ENCODE results near the gene MAK. TPM values are rescaled to one million over a fixed set of nuclear protein-coding genes. Genes with fewer than 3 reads are reported as not detected.
"Not testable (repeated sequence)": the region's sequence is repeated elsewhere in the genome, so short reads cannot be mapped to it uniquely, and the experiment has no call there.

Gene MAK
- total and polyA plus RNA-seq, 3 donors from 2014 or later, result 5.3 to 21.2 (median 9.4) TPM

GRCh38 chr6:10769419-10769818 lies 68.9 kb downstream of the MAK start:
- Histone ChIP-seq H3K4me3 (no peak overlapping the region), H3K27me3 (no peaks in the 10 kb centered on the region), H3K9me3 (no peaks in the 10 kb centered on the region), H3K27ac (no peak overlapping the region), H3K4me1 (no peaks in the 10 kb centered on the region), H3K36me3 (ENCODE audit: low read depth, missing control alignments) (no peaks in the 10 kb centered on the region)
- intact Hi-C loops (cut with DNase I; ENCODE audit: low total_unique reads), result no loop called here
- no peak for TF ChIP-seq POLR2A (IDR thresholded peaks at IDR 0.05)
- TF ChIP-seq CTCF (IDR thresholded peaks at IDR 0.05), result no peak
- 93 to 94% methylated on average over 3 of the region's 3 CpGs for WGBS, 2 donors
- no peak for DNase-seq

GRCh38 chr6:10763006-10763405 lies 75.3 kb downstream of the MAK start:
- no peaks in the 10 kb centered on the region for H3K4me1 ChIP-seq
- H3K36me3 ChIP-seq (ENCODE audit: low read depth, missing control alignments), result no peaks in the 10 kb centered on the region
- H3K27ac ChIP-seq, result no peak overlapping the region
- intact Hi-C loops (cut with DNase I; ENCODE audit: low total_unique reads), result no loop called here
- no peaks in the 10 kb centered on the region for H3K9me3 ChIP-seq
- peak; percentile 27 for DNase-seq
- H3K27me3 ChIP-seq, result no peaks in the 10 kb centered on the region
- 46 to 49% methylated on average over 2 of the region's 2 CpGs for WGBS, 2 donors
- no peak overlapping the region for H3K4me3 ChIP-seq
- TF ChIP-seq POLR2A (IDR thresholded peaks at IDR 0.05) (no peak), CTCF (IDR thresholded peaks at IDR 0.05) (no peak)

GRCh38 chr6:10759884-10760329 lies 78.4 kb downstream of the MAK start:
- intact Hi-C loops (cut with DNase I; ENCODE audit: low total_unique reads), result no loop called here
- WGBS, 2 donors, result 72 to 81% methylated on average over 6 of the region's 6 CpGs
- Histone ChIP-seq H3K9me3 (no peaks in the 10 kb centered on the region), H3K27me3 (no peaks in the 10 kb centered on the region), H3K27ac (no peak overlapping the region), H3K36me3 (ENCODE audit: low read depth, missing control alignments) (no peaks in the 10 kb centered on the region), H3K4me1 (no peaks in the 10 kb centered on the region), H3K4me3 (no peak overlapping the region)
- no peak for TF ChIP-seq CTCF (IDR thresholded peaks at IDR 0.05)
- TF ChIP-seq POLR2A (IDR thresholded peaks at IDR 0.05), result no peak
- no peak for DNase-seq

- 55 to 62% methylated on average over 3 of the region's 3 CpGs for WGBS, 2 donors
- H3K4me3 ChIP-seq, result no peak overlapping the region
- no peak for TF ChIP-seq POLR2A (IDR thresholded peaks at IDR 0.05)
- TF ChIP-seq CTCF (IDR thresholded peaks at IDR 0.05), result peak in 2 of 3 experiments; percentile 43 to 56
- no peak overlapping the region for H3K27ac ChIP-seq
- no peak for DNase-seq
- no peaks in the 10 kb centered on the region for H3K27me3 ChIP-seq
- H3K9me3 ChIP-seq, result no peaks in the 10 kb centered on the region
- H3K4me1 ChIP-seq, result no peaks in the 10 kb centered on the region
- intact Hi-C loops (cut with DNase I; ENCODE audit: low total_unique reads), result no loop called here
- H3K36me3 ChIP-seq (ENCODE audit: low read depth, missing control alignments), result no peaks in the 10 kb centered on the region
These were observed 79.0 kb downstream of the MAK start for GRCh38 chr6:10759312-10759839.

GRCh38 chr6:10756085-10756484 lies 82.3 kb downstream of the MAK start:
- intact Hi-C loops (cut with DNase I; ENCODE audit: low total_unique reads), result no loop called here
- H3K36me3 ChIP-seq (ENCODE audit: low read depth, missing control alignments), result no peaks in the 10 kb centered on the region
- no peak overlapping the region for H3K4me3 ChIP-seq
- no peak overlapping the region for H3K27ac ChIP-seq
- H3K27me3 ChIP-seq, result no peaks in the 10 kb centered on the region
- DNase-seq, result no peak
- H3K9me3 ChIP-seq, result no peaks in the 10 kb centered on the region
- H3K4me1 ChIP-seq, result no peaks in the 10 kb centered on the region
- WGBS, 2 donors, result 89 to 95% methylated on average over 1 of the region's 1 CpG
- no peak for TF ChIP-seq CTCF (IDR thresholded peaks at IDR 0.05)
- TF ChIP-seq POLR2A (IDR thresholded peaks at IDR 0.05), result no peak

GRCh38 chr6:10751757-10752156 lies 86.6 kb downstream of the MAK start:
- H3K4me1 ChIP-seq, result peaks cover 23% of the 10 kb centered on the region
- H3K27me3 ChIP-seq; H3K27ac ChIP-seq; intact Hi-C loops (cut with DNase I; ENCODE audit: low total_unique reads); H3K9me3 ChIP-seq; DNase-seq; H3K36me3 ChIP-seq (ENCODE audit: low read depth, missing control alignments); H3K4me3 ChIP-seq: not testable (repeated sequence)
- 71 to 73% methylated on average over 5 of the region's 5 CpGs for WGBS, 2 donors

- H3K27me3 ChIP-seq; H3K9me3 ChIP-seq; H3K4me3 ChIP-seq; H3K36me3 ChIP-seq (ENCODE audit: low read depth, missing control alignments); intact Hi-C loops (cut with DNase I; ENCODE audit: low total_unique reads); DNase-seq; H3K27ac ChIP-seq: not testable (repeated sequence)
- H3K4me1 ChIP-seq, result peaks cover 23% of the 10 kb centered on the region
- WGBS, 2 donors, result 40 to 71% methylated on average over 6 of the region's 6 CpGs
These were observed 87.8 kb downstream of the MAK start for GRCh38 chr6:10750568-10750967.

Measured in testis (tissue), 3 donors.